ENCODE data around the gene DIS3L2. TPM values are rescaled to one million over a fixed set of nuclear protein-coding genes. Genes with fewer than 3 reads are reported as not detected.
A peak's percentile ranks its signal among the peaks of the same experiment; 100 is the strongest.

The DIS3L2 gene
- total RNA-seq, 4 donors from 2014 or later, result 13.3 to 31.0 (median 23.6) TPM

GRCh38 chr2:231926761-231927565 is 34.5 kb upstream of the DIS3L2 start:
- TF ChIP-seq POLR2AphosphoS5 (IDR thresholded peaks at IDR 0.05) (no peak), EP300 (IDR thresholded peaks at IDR 0.05) (no peak), CTCF (IDR thresholded peaks at IDR 0.05) (no peak), POLR2A (IDR thresholded peaks at IDR 0.05) (no peak)
- no peak for ATAC-seq

GRCh38 chr2:231927566-231927890 is 34.0 kb upstream of the DIS3L2 start:
- Histone ChIP-seq H3K4me1 (peaks cover 0 to 42% (median 11%) of the 10 kb centered on the region in 3 donors), H3K27ac (no peak overlapping the region), H3K27me3 (peaks cover 88% of the 10 kb centered on the region), H3K9me3 (no peaks in the 10 kb centered on the region), H3K4me3 (no peak overlapping the region), H3K36me3 (no peaks in the 10 kb centered on the region)
- ATAC-seq, result no peak
- WGBS, 2 donors (ENCODE audit: low coverage in 1 of 2), result 53% methylated on average over 6 of the region's 10 CpGs; no CpG with 5 or more reads in 1 of the 2 donors
- TF ChIP-seq POLR2AphosphoS5 (IDR thresholded peaks at IDR 0.05) (no peak), EP300 (IDR thresholded peaks at IDR 0.05) (no peak)

More at GRCh38 chr2:231926761-231927565, 34.5 kb upstream of the DIS3L2 start:
- Histone ChIP-seq H3K9me3 (no peaks in the 10 kb centered on the region), H3K4me1 (peaks cover 0 to 42% (median 11%) of the 10 kb centered on the region in 3 donors), H3K27me3 (peaks cover 93% of the 10 kb centered on the region), H3K36me3 (no peaks in the 10 kb centered on the region), H3K4me3 (peak overlapping the region in 1 of 2 donors; percentile 52), H3K27ac (no peak overlapping the region)
- WGBS, 2 donors (ENCODE audit: low coverage in 1 of 2), result no CpG with 5 or more reads among the region's 51 CpGs

GRCh38 chr2:231928481-231928880 is 33.0 kb upstream of the DIS3L2 start:
- Histone ChIP-seq H3K4me3 (no peak overlapping the region), H3K9me3 (no peaks in the 10 kb centered on the region), H3K27me3 (peaks cover 79% of the 10 kb centered on the region), H3K36me3 (no peaks in the 10 kb centered on the region), H3K27ac (no peak overlapping the region), H3K4me1 (peaks cover 0 to 42% (median 11%) of the 10 kb centered on the region in 3 donors)
- no peak for TF ChIP-seq CTCF (IDR thresholded peaks at IDR 0.05)
- TF ChIP-seq EP300 (IDR thresholded peaks at IDR 0.05), result no peak
- TF ChIP-seq POLR2A (IDR thresholded peaks at IDR 0.05), result no peak
- TF ChIP-seq POLR2AphosphoS5 (IDR thresholded peaks at IDR 0.05), result no peak
- no peak for ATAC-seq
- WGBS, 2 donors (ENCODE audit: low coverage in 1 of 2), result 80 to 100% methylated on average over 1 of the region's 5 CpGs

- ATAC-seq, result no peak
- H3K27ac ChIP-seq, result no peak overlapping the region
- H3K4me3 ChIP-seq, result no peak overlapping the region
- H3K36me3 ChIP-seq, result no peaks in the 10 kb centered on the region
- H3K4me1 ChIP-seq, result peaks cover 0 to 42% (median 11%) of the 10 kb centered on the region in 3 donors
- TF ChIP-seq EP300 (IDR thresholded peaks at IDR 0.05), result no peak
- TF ChIP-seq CTCF (IDR thresholded peaks at IDR 0.05), result no peak
- no peak for TF ChIP-seq POLR2AphosphoS5 (IDR thresholded peaks at IDR 0.05)
- no peak for TF ChIP-seq POLR2A (IDR thresholded peaks at IDR 0.05)
- WGBS, 2 donors (ENCODE audit: low coverage in 1 of 2), result 59 to 81% methylated on average over 4 to 7 of the region's 11 CpGs
- H3K27me3 ChIP-seq, result peaks cover 72% of the 10 kb centered on the region
- no peaks in the 10 kb centered on the region for H3K9me3 ChIP-seq
These were observed 32.4 kb upstream of the DIS3L2 start for GRCh38 chr2:231928901-231929725.

GRCh38 chr2:231929961-231930592 is 31.4 kb upstream of the DIS3L2 start:
- H3K9me3 ChIP-seq, result no peaks in the 10 kb centered on the region
- H3K36me3 ChIP-seq, result no peaks in the 10 kb centered on the region
- H3K4me3 ChIP-seq, result no peak overlapping the region
- no peak for TF ChIP-seq POLR2A (IDR thresholded peaks at IDR 0.05)
- no peak for TF ChIP-seq EP300 (IDR thresholded peaks at IDR 0.05)
- TF ChIP-seq POLR2AphosphoS5 (IDR thresholded peaks at IDR 0.05), result no peak
- TF ChIP-seq CTCF (IDR thresholded peaks at IDR 0.05), result peak in 1 of 4 experiments; percentile 28
- no peak overlapping the region for H3K27ac ChIP-seq
- ATAC-seq, result no peak
- H3K4me1 ChIP-seq, result peaks cover 0 to 37% (median 11%) of the 10 kb centered on the region in 3 donors
- peaks cover 63% of the 10 kb centered on the region for H3K27me3 ChIP-seq
- 5 to 26% methylated on average over 3 of the region's 11 CpGs for WGBS, 2 donors (ENCODE audit: low coverage in 1 of 2)
